ENCODE measurements around the gene GPR157. TPM values are rescaled to one million over a fixed set of nuclear protein-coding genes. Genes with fewer than 3 reads are reported as not detected.

GPR157 gene
- total RNA-seq, 2 donors from 2014 or later = 6.0 to 13.5 TPM

- no peak overlapping the region for H3K4me3 ChIP-seq
- no peaks in the 10 kb centered on the region for H3K9me3 ChIP-seq
- peaks cover 4% of the 10 kb centered on the region for H3K4me1 ChIP-seq
- intact Hi-C loops (cut with DNase I) = no loop called here
- WGBS, 2 donors = 80 to 85% methylated on average over 3 of the region's 3 CpGs
- no peak for ATAC-seq
- TF ChIP-seq CTCF (IDR thresholded peaks at IDR 0.05) (no peak), POLR2A (IDR thresholded peaks at IDR 0.05) (no peak)
- no peak for DNase-seq
- no peaks in the 10 kb centered on the region for H3K27me3 ChIP-seq
- H3K27ac ChIP-seq = no peak overlapping the region
- H3K36me3 ChIP-seq (replicated peaks in 1 of 2; ENCODE audit: insufficient read depth in 1 of 2, low read depth in 2 of 2) = no peaks in the 10 kb centered on the region
These were observed 55.8 kb downstream of the GPR157 start for GRCh38 chr1:9073143-9073542.

GRCh38 chr1:9071554-9072235, 57.2 kb downstream of the GPR157 start:
- WGBS, 2 donors = 73 to 84% methylated on average over 16 to 33 of the region's 50 CpGs
- no peaks in the 10 kb centered on the region for H3K36me3 ChIP-seq (replicated peaks in 1 of 2; ENCODE audit: insufficient read depth in 1 of 2, low read depth in 2 of 2)
- DNase-seq (no peak), ATAC-seq (no peak)
- H3K27me3 ChIP-seq = no peaks in the 10 kb centered on the region
- no peak overlapping the region for H3K27ac ChIP-seq
- H3K9me3 ChIP-seq = no peaks in the 10 kb centered on the region
- TF ChIP-seq POLR2A (IDR thresholded peaks at IDR 0.05) = no peak
- TF ChIP-seq CTCF (IDR thresholded peaks at IDR 0.05) = no peak
- H3K4me3 ChIP-seq = no peak overlapping the region
- H3K4me1 ChIP-seq = no peaks in the 10 kb centered on the region
- intact Hi-C loops (cut with DNase I) = no loop called here

- no peak for ATAC-seq
- 16 to 32% methylated on average over 7 of the region's 7 CpGs for WGBS, 2 donors
- Histone ChIP-seq H3K9me3 (no peaks in the 10 kb centered on the region), H3K4me3 (no peak overlapping the region), H3K36me3 (replicated peaks in 1 of 2; ENCODE audit: insufficient read depth in 1 of 2, low read depth in 2 of 2) (no peaks in the 10 kb centered on the region), H3K27ac (no peak overlapping the region), H3K27me3 (no peaks in the 10 kb centered on the region), H3K4me1 (no peaks in the 10 kb centered on the region)
- DNase-seq = no peak
- TF ChIP-seq POLR2A (IDR thresholded peaks at IDR 0.05) = no peak
- no peak for TF ChIP-seq CTCF (IDR thresholded peaks at IDR 0.05)
- intact Hi-C loops (cut with DNase I) = no loop called here
These were observed 58.4 kb downstream of the GPR157 start for GRCh38 chr1:9070486-9070885.

GRCh38 chr1:9069326-9070100, 59.4 kb downstream of the GPR157 start, which contains the start of gene SLC2A5:
SLC2A5 (minus strand) TSS chr1:9069635; CDS start chr1:9069536, 99 bp downstream.
- Histone ChIP-seq H3K4me1 (no peaks in the 10 kb centered on the region), H3K27me3 (no peaks in the 10 kb centered on the region), H3K36me3 (replicated peaks in 1 of 2; ENCODE audit: insufficient read depth in 1 of 2, low read depth in 2 of 2) (no peaks in the 10 kb centered on the region), H3K9me3 (no peaks in the 10 kb centered on the region), H3K4me3 (no peak within 1 kb of the TSS), H3K27ac (peak within 1 kb of the TSS in 2 of 4 donors; percentile 16 to 39)
- TF ChIP-seq POLR2A (IDR thresholded peaks at IDR 0.05) (no peak), CTCF (IDR thresholded peaks at IDR 0.05) (no peak)
- ATAC-seq (no peak), DNase-seq (peak in 1 of 4 donors; percentile 40)
- intact Hi-C loops (cut with DNase I) = no loop called here
- WGBS, 2 donors = 60 to 69% methylated on average over 8 of the region's 8 CpGs

Data from body of pancreas (tissue), 4 donors.